ENCODE data around the gene SHC3. TPM values are rescaled to one million over a fixed set of nuclear protein-coding genes. Genes with fewer than 3 reads are reported as not detected.

Gene SHC3
- total and polyA plus RNA-seq, 2 donors (not counting 3 experiments of a cell fraction or from before 2014, with no cell fraction given) = 1.0 to 2.0 TPM

- dilution Hi-C loops (cut with MboI; ENCODE audit: extremely low pct_ligation_motif_present, low sequenced_read_pairs) = no loop called here
- FAIRE-seq = no peak
- no TSS peak for BruUV-seq (replicated peaks)
- ChIA-PET CTCF (no interaction called here), POLR2A (no interaction called here)
- Histone ChIP-seq H3K9ac (replicated peaks; ENCODE audit: extremely low read depth, insufficient read depth, low read length) (no peak overlapping the region), H3K4me1 (ENCODE audit: control insufficient read depth, extremely low read depth, insufficient read depth, low read length) (no peaks in the 10 kb centered on the region), H4K20me1 (replicated peaks; ENCODE audit: control insufficient read depth, extremely low read depth, insufficient read depth, low read length) (no peaks in the 10 kb centered on the region), H3K36me3 (ENCODE audit: control insufficient read depth in 2 of 2, extremely low read depth in 1 of 2, insufficient read depth in 2 of 2, low read length in 2 of 2) (no peaks in the 10 kb centered on the region), H3K27ac (ENCODE audit: insufficient read depth, low read depth, low read length) (no peak overlapping the region), H3K9me3 (replicated peaks; ENCODE audit: control insufficient read depth, insufficient read depth, low read length) (no peaks in the 10 kb centered on the region), H3K9me1 (replicated peaks; ENCODE audit: control insufficient read depth, extremely low read depth, insufficient read depth, low read length) (no peaks in the 10 kb centered on the region), H2AFZ (ENCODE audit: low read depth, low read length) (no peak overlapping the region), H3K4me2 (ENCODE audit: insufficient read depth, low read length) (no peak overlapping the region), H3K79me2 (ENCODE audit: control insufficient read depth, insufficient read depth, low read length) (no peaks in the 10 kb centered on the region), H3K4me3 (replicated peaks in 1 of 3; ENCODE audit: insufficient read depth in 1 of 3, low read depth in 1 of 3, low read length in 3 of 3) (no peak overlapping the region), H3K27me3 (ENCODE audit: control insufficient read depth in 2 of 2, insufficient read depth in 2 of 2, low read length in 2 of 2) (no peaks in the 10 kb centered on the region)
- DNase-seq (ENCODE audit: low read depth, low spot score) = no peak
- intact Hi-C loops (cut with micrococcal nuclease) = no loop called here
- TF ChIP-seq, protein P1, sequence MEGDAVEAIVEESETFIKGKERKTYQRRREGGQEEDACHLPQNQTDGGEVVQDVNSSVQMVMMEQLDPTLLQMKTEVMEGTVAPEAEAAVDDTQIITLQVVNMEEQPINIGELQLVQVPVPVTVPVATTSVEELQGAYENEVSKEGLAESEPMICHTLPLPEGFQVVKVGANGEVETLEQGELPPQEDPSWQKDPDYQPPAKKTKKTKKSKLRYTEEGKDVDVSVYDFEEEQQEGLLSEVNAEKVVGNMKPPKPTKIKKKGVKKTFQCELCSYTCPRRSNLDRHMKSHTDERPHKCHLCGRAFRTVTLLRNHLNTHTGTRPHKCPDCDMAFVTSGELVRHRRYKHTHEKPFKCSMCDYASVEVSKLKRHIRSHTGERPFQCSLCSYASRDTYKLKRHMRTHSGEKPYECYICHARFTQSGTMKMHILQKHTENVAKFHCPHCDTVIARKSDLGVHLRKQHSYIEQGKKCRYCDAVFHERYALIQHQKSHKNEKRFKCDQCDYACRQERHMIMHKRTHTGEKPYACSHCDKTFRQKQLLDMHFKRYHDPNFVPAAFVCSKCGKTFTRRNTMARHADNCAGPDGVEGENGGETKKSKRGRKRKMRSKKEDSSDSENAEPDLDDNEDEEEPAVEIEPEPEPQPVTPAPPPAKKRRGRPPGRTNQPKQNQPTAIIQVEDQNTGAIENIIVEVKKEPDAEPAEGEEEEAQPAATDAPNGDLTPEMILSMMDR (IDR thresholded peaks at IDR 0.05; ENCODE audit: extremely low read depth in 1 of 2, insufficient read depth in 1 of 2, low read depth in 1 of 2, low read length in 2 of 2) = no peak
- TF ChIP-seq GATA2 (IDR thresholded peaks at IDR 0.05; ENCODE audit: insufficient read depth, insufficient read length, low read depth, low read length) (no peak), POLR2AphosphoS5 (IDR thresholded peaks at IDR 0.05; ENCODE audit: insufficient read depth, low read depth, low read length) (no peak), POLR2A (IDR thresholded peaks at IDR 0.05; ENCODE audit: low read depth, low read length) (no peak), MYC (IDR thresholded peaks at IDR 0.05; ENCODE audit: low read depth, low read length) (no peak), EZH2 (IDR thresholded peaks at IDR 0.05; ENCODE audit: borderline replicate concordance, low read depth, low read length, severe bottlenecking) (no peak), FOS (IDR thresholded peaks at IDR 0.05; ENCODE audit: borderline replicate concordance, insufficient read depth, low read length) (no peak), JUN (IDR thresholded peaks at IDR 0.05; ENCODE audit: borderline replicate concordance, insufficient read depth, insufficient read length, low read depth) (no peak)
- TF ChIP-seq, protein P2, sequence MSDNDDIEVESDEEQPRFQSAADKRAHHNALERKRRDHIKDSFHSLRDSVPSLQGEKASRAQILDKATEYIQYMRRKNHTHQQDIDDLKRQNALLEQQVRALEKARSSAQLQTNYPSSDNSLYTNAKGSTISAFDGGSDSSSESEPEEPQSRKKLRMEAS (IDR thresholded peaks at IDR 0.05; ENCODE audit: insufficient read depth, insufficient read length) = no peak
Measured at GRCh38 chr9:89116805-89117192, 61.8 kb downstream of the SHC3 start.
